ENCODE data around the gene RNF182.

- TF ChIP-seq CTCF (conservative IDR thresholded peaks at IDR 0.05), result no peak
- no peak for TF ChIP-seq ZFX (IDR thresholded peaks at IDR 0.05)
Observed at GRCh38 chr6:13916230-13916944, 8.4 kb upstream of the RNF182 start.

Data from C4-2B (cell line).